GM10248 (cell line): Measurements from ENCODE around the gene PXDN.

Experiments used
- CTCF ChIA-PET: fragments of 300-600 bp; sonication (Branson Sonifier 250); formaldehyde crosslinking; extraction: SDS; loops from one replicate; lab custom pipeline; 2021; ENCODE audit warnings: antibody characterized with exemption; lab: Yijun Ruan, JAX
- POLR2A ChIA-PET: fragments of 350-650 bp; sonication (Branson Sonifier 250); formaldehyde crosslinking; extraction: SDS; loops from one replicate; lab custom pipeline; 2020; ENCODE audit warnings: antibody characterized with exemption; lab: Yijun Ruan, JAX
- DNase-seq: peaks from one replicate; pipeline ENCODE4 v3.0.0; 2012; ENCODE audit errors: extremely low spot score
- CTCF ChIP-seq: IDR thresholded peaks from 2 replicates; pipeline ENCODE4 v1.5.1; 2012; ENCODE audit warnings: mild to moderate bottlenecking, low read depth; ENCODE audit errors: extremely low read depth, missing control alignments, control extremely low read depth

The PXDN gene

GRCh38 chr2:1600191-1601066 is 143.9 kb downstream of the PXDN start:
- ChIA-PET POLR2A (no interaction called here), CTCF (no interaction called here)
- TF ChIP-seq CTCF = no peak
- no peak for DNase-seq

- no peak for TF ChIP-seq CTCF
- no peak for DNase-seq
- POLR2A ChIA-PET = no interaction called here
- CTCF ChIA-PET = no interaction called here
Measured at GRCh38 chr2:1599301-1600085, 144.8 kb downstream of the PXDN start.

GRCh38 chr2:1598800-1599199 is 145.5 kb downstream of the PXDN start:
- no peak for TF ChIP-seq CTCF
- CTCF ChIA-PET = no interaction called here
- POLR2A ChIA-PET = no interaction called here

GRCh38 chr2:1598041-1598710 is 146.1 kb downstream of the PXDN start:
- ChIA-PET CTCF (no interaction called here), POLR2A (no interaction called here)
- no peak for DNase-seq
- no peak for TF ChIP-seq CTCF

More at GRCh38 chr2:1598800-1599199, 145.5 kb downstream of the PXDN start:
- DNase-seq = no peak

GRCh38 chr2:1595274-1595673 is 149.0 kb downstream of the PXDN start:
- ChIA-PET POLR2A (no interaction called here), CTCF (no interaction called here)
- no peak for TF ChIP-seq CTCF

More at GRCh38 chr2:1595274-1595673, 149.0 kb downstream of the PXDN start:
- no peak for DNase-seq
